ENCODE measurements around the gene GTF2A1L.

DNA sequence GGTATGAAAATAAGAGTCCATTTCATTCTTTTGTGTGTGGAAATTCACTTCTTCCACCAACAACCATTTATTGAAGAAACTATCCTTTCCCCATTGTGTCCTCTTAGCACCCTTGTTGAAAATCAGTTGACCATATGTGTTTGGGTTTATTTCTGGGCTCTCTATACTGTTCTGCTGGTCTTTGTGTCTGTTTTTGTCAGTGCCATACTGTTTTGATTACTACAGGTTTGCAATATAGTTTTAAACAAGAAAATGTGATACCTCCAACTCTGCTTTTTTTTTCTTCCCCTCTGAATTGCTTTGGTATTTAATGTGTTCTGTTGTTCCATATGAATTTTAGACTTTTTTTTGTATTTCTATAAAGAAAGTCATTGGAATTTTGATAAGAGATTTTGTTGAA lies 8.4 kb downstream of the GTF2A1L start:
- no peak for TF ChIP-seq CTCF (IDR thresholded peaks at IDR 0.05; ENCODE audit: poor library complexity, severe bottlenecking)
- no peak for TF ChIP-seq POLR2AphosphoS5 (IDR thresholded peaks at IDR 0.05)
- no peak for TF ChIP-seq EP300 (conservative IDR thresholded peaks at IDR 0.05; ENCODE audit: poor library complexity, severe bottlenecking)
- TF ChIP-seq TAF1 (IDR thresholded peaks at IDR 0.05; ENCODE audit: low read depth) = no peak
- TF ChIP-seq SMC3 (conservative IDR thresholded peaks at IDR 0.05; ENCODE audit: poor library complexity) = no peak
- no peak for TF ChIP-seq RAD21 (conservative IDR thresholded peaks at IDR 0.05)
- no peak for TF ChIP-seq EZH2 (IDR thresholded peaks at IDR 0.05; ENCODE audit: borderline replicate concordance, insufficient read depth, low read length, poor library complexity, severe bottlenecking)
- TF ChIP-seq, protein P1, sequence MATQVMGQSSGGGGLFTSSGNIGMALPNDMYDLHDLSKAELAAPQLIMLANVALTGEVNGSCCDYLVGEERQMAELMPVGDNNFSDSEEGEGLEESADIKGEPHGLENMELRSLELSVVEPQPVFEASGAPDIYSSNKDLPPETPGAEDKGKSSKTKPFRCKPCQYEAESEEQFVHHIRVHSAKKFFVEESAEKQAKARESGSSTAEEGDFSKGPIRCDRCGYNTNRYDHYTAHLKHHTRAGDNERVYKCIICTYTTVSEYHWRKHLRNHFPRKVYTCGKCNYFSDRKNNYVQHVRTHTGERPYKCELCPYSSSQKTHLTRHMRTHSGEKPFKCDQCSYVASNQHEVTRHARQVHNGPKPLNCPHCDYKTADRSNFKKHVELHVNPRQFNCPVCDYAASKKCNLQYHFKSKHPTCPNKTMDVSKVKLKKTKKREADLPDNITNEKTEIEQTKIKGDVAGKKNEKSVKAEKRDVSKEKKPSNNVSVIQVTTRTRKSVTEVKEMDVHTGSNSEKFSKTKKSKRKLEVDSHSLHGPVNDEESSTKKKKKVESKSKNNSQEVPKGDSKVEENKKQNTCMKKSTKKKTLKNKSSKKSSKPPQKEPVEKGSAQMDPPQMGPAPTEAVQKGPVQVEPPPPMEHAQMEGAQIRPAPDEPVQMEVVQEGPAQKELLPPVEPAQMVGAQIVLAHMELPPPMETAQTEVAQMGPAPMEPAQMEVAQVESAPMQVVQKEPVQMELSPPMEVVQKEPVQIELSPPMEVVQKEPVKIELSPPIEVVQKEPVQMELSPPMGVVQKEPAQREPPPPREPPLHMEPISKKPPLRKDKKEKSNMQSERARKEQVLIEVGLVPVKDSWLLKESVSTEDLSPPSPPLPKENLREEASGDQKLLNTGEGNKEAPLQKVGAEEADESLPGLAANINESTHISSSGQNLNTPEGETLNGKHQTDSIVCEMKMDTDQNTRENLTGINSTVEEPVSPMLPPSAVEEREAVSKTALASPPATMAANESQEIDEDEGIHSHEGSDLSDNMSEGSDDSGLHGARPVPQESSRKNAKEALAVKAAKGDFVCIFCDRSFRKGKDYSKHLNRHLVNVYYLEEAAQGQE (IDR thresholded peaks at IDR 0.05; ENCODE audit: borderline replicate concordance) = no peak
- no peak for TF ChIP-seq MXI1 (conservative IDR thresholded peaks at IDR 0.05; ENCODE audit: poor library complexity, severe bottlenecking)
